H1 (cell line): ENCODE measurements around the gene SLC2A3. TPM values are rescaled to one million over a fixed set of nuclear protein-coding genes. Genes with fewer than 3 reads are reported as not detected.
"Not testable (repeated sequence)": the region's sequence is repeated elsewhere in the genome, so short reads cannot be mapped to it uniquely, and the experiment has no call there.

Experiments used
- CTCF ChIA-PET: fragments of 300-600 bp; sonication (Branson Sonifier 250); formaldehyde crosslinking; loops from one replicate; lab custom pipeline; 2021; ENCODE audit not compliant: partially characterized antibody; lab: Charles Lee
- POLR2A ChIA-PET: fragments of 300-600 bp; sonication (Branson Sonifier 250); formaldehyde crosslinking; loops from one replicate; lab custom pipeline; 2021; ENCODE audit warnings: inconsistent platforms; ENCODE audit not compliant: partially characterized antibody; lab: Charles Lee
- DNase-seq, 2 experiments: peaks; one replicate each; pipeline versions ENCODE4 v3.0.0 to v3.0.0-alpha.2; 2010 to 2022; ENCODE audit warnings: low spot score in 2 of 2, low read depth in 1 of 2, mixed read lengths in 1 of 2
- FAIRE-seq: peaks from 2 replicates; lab custom pipeline; 2011; peaks lifted over from hg19 to GRCh38; lab: Jason Lieb, UNC
- H2AFZ ChIP-seq: 2 replicates; pipeline ENCODE4 v1.8.1; 2012; ENCODE audit warnings: low read length, inconsistent platforms
- H2AK5ac ChIP-seq: 2 replicates; pipeline ENCODE4 v1.6.1; 2013; ENCODE audit warnings: low read depth, low read length
- H2BK120ac ChIP-seq: replicated peaks from 2 replicates; pipeline ENCODE3; 2013; ENCODE audit warnings: low read depth, low read length, inconsistent platforms
- H2BK12ac ChIP-seq: 2 replicates; pipeline ENCODE4 v1.6.1; 2013; ENCODE audit warnings: low read depth, low read length
- H2BK15ac ChIP-seq: 2 replicates; pipeline ENCODE4 v1.6.1; 2013; ENCODE audit warnings: low read length
- H2BK20ac ChIP-seq: 2 replicates; pipeline ENCODE4 v1.6.1; 2013; ENCODE audit warnings: low read length
- H2BK5ac ChIP-seq: 2 replicates; pipeline ENCODE4 v1.6.1; 2013; ENCODE audit warnings: low read depth, low read length
- H3K14ac ChIP-seq: 2 replicates; pipeline ENCODE4 v1.6.1; 2013; ENCODE audit warnings: inconsistent platforms; ENCODE audit not compliant: insufficient read length
- H3K18ac ChIP-seq: 2 replicates; pipeline ENCODE4 v1.6.1; 2013; ENCODE audit warnings: low read length; ENCODE audit errors: extremely low read depth
- H3K23ac ChIP-seq: 2 replicates; pipeline ENCODE4 v1.6.1; 2013; ENCODE audit warnings: inconsistent platforms; ENCODE audit not compliant: insufficient read length
- H3K23me2 ChIP-seq: 2 replicates; pipeline ENCODE4 v1.6.1; 2013; ENCODE audit warnings: low read depth, low read length
- H3K27ac ChIP-seq: 2 replicates; pipeline ENCODE4 v1.6.1; 2011; ENCODE audit warnings: low read depth, low read length, inconsistent platforms
- H3K27me3 ChIP-seq, 4 experiments: replicated peaks in 1 of 4; 1 replicate in 1 of 4; 2 replicates in 3 of 4; pipeline versions ENCODE4 v1.6.1 to v1.8.1; 2011 to 2013; ENCODE audit warnings: low read length in 3 of 4, mild to moderate bottlenecking in 3 of 4, inconsistent platforms in 2 of 4, mixed read lengths in 2 of 4, moderate library complexity in 1 of 4; ENCODE audit not compliant: control insufficient read depth in 3 of 4, insufficient read depth in 3 of 4; ENCODE audit errors: extremely low read depth in 1 of 4
- H3K36me3 ChIP-seq, 4 experiments: 2 replicates each; pipeline versions ENCODE4 v1.6.1 to v1.8.1; 2011 to 2013; ENCODE audit warnings: mild to moderate bottlenecking in 4 of 4, low read length in 3 of 4, moderate library complexity in 2 of 4, control low read depth in 1 of 4, inconsistent platforms in 1 of 4; ENCODE audit not compliant: insufficient read depth in 4 of 4, control insufficient read depth in 2 of 4
- H3K4ac ChIP-seq: replicated peaks from 2 replicates; pipeline ENCODE3; 2013; ENCODE audit warnings: low read length, low read depth, mixed read lengths, inconsistent platforms; ENCODE audit not compliant: insufficient read length
- H3K4me1 ChIP-seq, 4 experiments: replicated peaks in 1 of 4; 1 replicate in 1 of 4; 2 replicates in 3 of 4; pipeline versions ENCODE4 v1.6.1 to v1.8.1; 2011 to 2013; ENCODE audit warnings: low read length in 3 of 4, inconsistent platforms in 2 of 4, mixed read lengths in 1 of 4; ENCODE audit not compliant: insufficient read depth in 4 of 4, control insufficient read depth in 3 of 4
- H3K4me2 ChIP-seq, 2 experiments: 2 replicates each; pipeline versions ENCODE4 v1.6.1 to v1.8.1; 2011 to 2013; ENCODE audit warnings: low read depth in 2 of 2, low read length in 2 of 2, control low read depth in 1 of 2, inconsistent platforms in 1 of 2, mild to moderate bottlenecking in 1 of 2; ENCODE audit not compliant: insufficient read depth in 1 of 2
- H3K4me3 ChIP-seq, 4 experiments: fragments of 200-600, 300-600 bp in 1 of 4; sonication (generic), shearing (Covaris generic), sonication (Bioruptor Twin) in 1 of 4; 2 replicates each; pipeline versions ENCODE4 v1.5.1 to v1.8.1; 2011 to 2016; ENCODE audit warnings: low read length in 4 of 4, low read depth in 3 of 4, control low read depth in 2 of 4, inconsistent platforms in 2 of 4, mild to moderate bottlenecking in 2 of 4, mixed read lengths in 1 of 4, moderate library complexity in 1 of 4; ENCODE audit not compliant: insufficient read depth in 2 of 4; ENCODE audit errors: extremely low read depth in 1 of 4
- H3K56ac ChIP-seq: replicated peaks from 2 replicates; pipeline ENCODE3; 2013; ENCODE audit warnings: low read depth, mild to moderate bottlenecking, mixed read lengths, low read length, inconsistent platforms; ENCODE audit not compliant: insufficient read length
- H3K79me1 ChIP-seq: 2 replicates; pipeline ENCODE4 v1.6.1; 2013; ENCODE audit warnings: low read depth, low read length, control low read depth
- H3K79me2 ChIP-seq, 2 experiments: 2 replicates each; pipeline versions ENCODE4 v1.6.1 to v1.8.1; 2012 to 2013; ENCODE audit warnings: low read length in 2 of 2, mild to moderate bottlenecking in 2 of 2, inconsistent platforms in 1 of 2; ENCODE audit not compliant: insufficient read depth in 2 of 2, control insufficient read depth in 1 of 2
- H3K9ac ChIP-seq, 4 experiments: replicated peaks in 1 of 4; 1 replicate in 1 of 4; 2 replicates in 3 of 4; pipeline versions ENCODE4 v1.6.1 to v1.8.1; 2011 to 2013; ENCODE audit warnings: low read depth in 3 of 4, low read length in 3 of 4, control low read depth in 2 of 4, mild to moderate bottlenecking in 2 of 4, moderate library complexity in 2 of 4, inconsistent platforms in 1 of 4; ENCODE audit errors: extremely low read depth in 1 of 4
- H3K9me3 ChIP-seq, 2 experiments: 2 replicates each; pipeline versions ENCODE4 v1.6.1 to v1.8.1; 2012 to 2013; ENCODE audit warnings: mild to moderate bottlenecking in 2 of 2, moderate library complexity in 2 of 2, control low read depth in 1 of 2, inconsistent platforms in 1 of 2, low read depth in 1 of 2, low read length in 1 of 2, mixed read lengths in 1 of 2; ENCODE audit not compliant: insufficient read depth in 2 of 2
- H4K20me1 ChIP-seq, 2 experiments: replicated peaks in 1 of 2; 2 replicates each; pipeline versions ENCODE3 to v1.8.1; 2011 to 2013; ENCODE audit warnings: inconsistent platforms in 2 of 2, low read length in 2 of 2, mild to moderate bottlenecking in 1 of 2; ENCODE audit not compliant: insufficient read depth in 2 of 2, control insufficient read depth in 1 of 2
- H4K5ac ChIP-seq: 2 replicates; pipeline ENCODE4 v1.6.1; 2013; ENCODE audit warnings: low read length, low read depth, mixed read lengths, inconsistent platforms; ENCODE audit not compliant: insufficient read length
- H4K8ac ChIP-seq: 2 replicates; pipeline ENCODE4 v1.8.0; 2013; ENCODE audit warnings: mild to moderate bottlenecking, moderate library complexity, low read length, inconsistent platforms; ENCODE audit not compliant: insufficient read depth; ENCODE audit errors: extremely low read depth
- H4K91ac ChIP-seq: replicated peaks from 2 replicates; pipeline ENCODE3; 2013; ENCODE audit warnings: low read length, mixed read lengths, inconsistent platforms; ENCODE audit not compliant: insufficient read length
- WGBS, 2 experiments: shearing (Covaris generic) in 1 of 2; methylation state at CpG; one replicate each; pipeline versions ENCODE4 v1.1.6 to v1.1.7; 2013 to 2015; ENCODE audit warnings: low lambda C conversion rate in 2 of 2, mixed read lengths in 2 of 2, inconsistent platforms in 1 of 2, low coverage in 1 of 2, missing lambda C conversion rate in 1 of 2; ENCODE audit not compliant: insufficient replicate concordance in 2 of 2, insufficient coverage in 1 of 2, insufficient read length in 1 of 2; ENCODE audit errors: extremely low coverage in 1 of 2, missing lambda C conversion rate in 1 of 2; 5-methylcytosine and 5-hydroxymethylcytosine counted together
- polyA plus RNA-seq, 7 experiments: library from polyadenylated mRNA; depleted of rRNA in 3 of 7; stranded (reverse) in 5 of 7; unstranded in 2 of 7; fragments of >200 nt in 5 of 7; fragments of 200-250 nt in 2 of 7; gene quantifications; 1 replicate in 5 of 7; 2 replicates in 1 of 7; 4 replicates in 1 of 7; pipeline versions ENCODE4 v1.2.1 to v1.2.3, GENCODE V29; 2011 to 2013; ENCODE audit warnings: missing spikeins in 2 of 7, mixed read lengths in 2 of 7
- total RNA-seq: library from RNA; stranded (reverse); fragmentation: NEBNext Ultra II Directional; extraction: Animal tissue kit (Norgen Biotek cat#: 25700); gene quantifications from 2 replicates; pipeline ENCODE4 v1.2.1, GENCODE V29; 2021

Gene SLC2A3
- total and polyA plus RNA-seq, 2 of the 8 experiments (the other 6 are each of a cell fraction or from before 2014, with no cell fraction given), result 417 to 688 TPM

- H4K5ac ChIP-seq, H3K9me3 ChIP-seq, DNase-seq, H3K79me1 ChIP-seq, H3K4ac ChIP-seq, H2BK15ac ChIP-seq, H3K9ac ChIP-seq, H2AK5ac ChIP-seq, H3K36me3 ChIP-seq, H3K14ac ChIP-seq, H2BK12ac ChIP-seq, H2BK120ac ChIP-seq, H3K27me3 ChIP-seq, H4K20me1 ChIP-seq, H3K23me2 ChIP-seq, H2AFZ ChIP-seq, H3K18ac ChIP-seq, H2BK5ac ChIP-seq, H3K23ac ChIP-seq, H3K56ac ChIP-seq, FAIRE-seq, H4K8ac ChIP-seq, H3K4me1 ChIP-seq, H4K91ac ChIP-seq, H2BK20ac ChIP-seq: not testable (repeated sequence)
- POLR2A ChIA-PET, result interaction anchor here (1.0 to 14.8 kb wide), 8 partner anchors 9 to 55 kb away, joined by 3 to 300 read pairs (median 4); partner anchors contain the start of gene SLC2A3
- peaks cover 0 to 12% of the 10 kb centered on the region in 2 experiments; a peak in 2 of 4 replicates for H3K79me2 ChIP-seq
- CTCF ChIA-PET, result interaction anchor here (0.6 to 2.9 kb wide), 3 partner anchors 11 to 34 kb away, joined by 3 to 12 read pairs (median 3); no protein-coding TSS in a partner anchor
- H3K4me2 ChIP-seq, result peak overlapping the region; percentile 85 to 90; a peak in 2 of 4 replicates
- H3K4me3 ChIP-seq, result peak overlapping the region in 1 of 4 experiments; percentile 60; a peak in 1 of 8 replicates
- 0 out of 2 replicates have a peak overlapping the region, but pooled peaks have one; percentile 83 for H3K27ac ChIP-seq
- 19% methylated on average over 3 of the region's 7 CpGs; no CpG with 5 or more reads in 1 of the 2 experiments for WGBS, 2 experiments
Observed at GRCh38 chr12:7971765-7972164, 35.8 kb upstream of the SLC2A3 start.
